ENCODE measurements around the gene PIEZO2.
"Not testable (repeated sequence)": the region's sequence is repeated elsewhere in the genome, so short reads cannot be mapped to it uniquely, and the experiment has no call there.

Gene PIEZO2

DNA sequence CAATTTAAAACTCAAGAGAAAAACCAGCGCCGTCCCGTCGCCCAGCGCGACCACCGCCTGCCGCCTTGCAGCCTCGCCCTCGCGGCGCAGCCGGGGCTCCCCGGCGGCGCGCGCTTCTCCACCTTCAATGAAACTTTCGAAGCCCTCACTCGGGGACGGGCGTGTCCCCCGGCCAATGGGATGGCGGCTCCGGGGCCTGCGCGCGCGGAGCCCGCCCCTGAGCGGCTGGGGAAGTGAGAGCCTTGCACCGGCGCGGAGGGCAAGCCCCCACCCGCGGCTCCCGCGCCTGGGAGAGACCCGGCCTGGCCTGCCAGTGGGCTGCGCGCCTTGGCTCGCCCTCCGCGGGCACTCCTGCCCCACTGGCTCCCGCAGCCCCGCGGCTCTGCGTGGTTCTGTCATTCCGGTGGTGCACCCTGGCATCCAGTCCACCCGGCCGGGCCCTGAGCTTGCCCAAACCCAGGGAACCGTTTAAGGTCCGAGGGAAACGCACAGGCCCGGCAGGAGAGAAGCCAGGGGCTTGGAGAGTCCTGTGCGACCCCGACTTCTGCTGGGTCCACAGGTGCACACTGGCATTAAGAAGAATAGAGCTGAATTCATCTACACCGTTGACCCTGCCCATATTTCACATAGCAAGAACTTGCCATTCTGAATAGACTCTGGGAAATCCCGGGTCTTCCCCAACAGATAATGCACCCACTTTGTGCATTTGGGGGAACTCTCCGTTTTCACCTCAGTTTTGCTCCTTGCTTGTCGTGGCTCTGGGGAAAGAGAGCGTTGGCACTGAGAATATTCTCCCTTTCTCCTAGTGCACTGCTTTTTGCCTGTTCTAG lies at the start of gene PIEZO2:
Gene PIEZO2 (minus strand): TSS at position 129 of the 830 bp plus-strand sequence. CDS start 981 bp downstream, outside the sequence.
- no peak within 1 kb of the TSS for H3K27ac ChIP-seq
- TF ChIP-seq CTCF (conservative IDR thresholded peaks at IDR 0.05; ENCODE audit: low read depth), result no peak
- ChIA-PET CTCF (interaction anchor here (0.5 kb wide), 1 partner anchor 50 kb away, joined by 4 read pairs; no protein-coding TSS in a partner anchor), POLR2A (ENCODE audit: low non-redundant PET) (no interaction called here)
- DNase-seq (ENCODE audit: low spot score), result no peak

- no peak for TF ChIP-seq CTCF (conservative IDR thresholded peaks at IDR 0.05; ENCODE audit: low read depth)
- ChIA-PET POLR2A (ENCODE audit: low non-redundant PET) (no interaction called here), CTCF (interaction anchor here (0.5 to 0.6 kb wide), 2 partner anchors 21 to 271 kb away, joined by 4 read pairs; no protein-coding TSS in a partner anchor)
- H3K27ac ChIP-seq, result no peak overlapping the region
- DNase-seq (ENCODE audit: low spot score), result no peak
Measured at GRCh38 chr18:11183637-11184036, 34.3 kb upstream of the PIEZO2 start.

- H3K27ac ChIP-seq; DNase-seq (ENCODE audit: low spot score); POLR2A ChIA-PET (ENCODE audit: low non-redundant PET); CTCF ChIA-PET: not testable (repeated sequence)
Measured at GRCh38 chr18:11181629-11182028, 32.3 kb upstream of the PIEZO2 start.

DNA sequence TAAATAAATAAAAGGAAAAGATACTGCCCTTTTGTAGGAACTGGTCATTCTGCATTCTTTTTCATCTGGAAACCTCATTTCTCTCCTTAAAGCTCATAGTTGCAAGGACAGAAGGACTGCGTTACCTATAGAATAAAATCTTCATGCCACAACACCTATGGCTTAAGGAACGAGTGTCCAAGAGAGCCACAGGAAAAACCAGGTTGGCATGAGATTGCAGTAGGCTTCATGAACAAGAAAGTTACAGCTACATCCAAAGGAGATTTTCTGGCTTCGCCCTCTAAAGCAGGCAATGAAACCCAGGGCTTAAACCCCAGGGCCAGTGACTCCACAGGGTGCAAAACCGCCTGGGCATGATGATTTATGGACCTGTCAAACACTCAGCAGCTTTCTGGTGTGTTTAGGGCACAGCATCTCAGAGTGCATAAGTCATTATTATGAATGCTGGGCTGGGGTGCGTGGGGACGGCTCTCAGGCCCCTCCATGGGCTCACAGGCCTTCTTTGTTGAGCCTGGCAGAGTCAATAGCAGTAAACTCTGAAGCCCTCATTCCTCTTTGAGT lies 30.7 kb upstream of the PIEZO2 start:
- ChIA-PET POLR2A (ENCODE audit: low non-redundant PET) (no interaction called here), CTCF (no interaction called here)
- DNase-seq (ENCODE audit: low spot score), result no peak
- no peak for TF ChIP-seq CTCF (conservative IDR thresholded peaks at IDR 0.05; ENCODE audit: low read depth)
- H3K27ac ChIP-seq, result no peak overlapping the region

GRCh38 chr18:11178951-11179549 lies 29.7 kb upstream of the PIEZO2 start:
- no peak for DNase-seq (ENCODE audit: low spot score)
- H3K27ac ChIP-seq, result no peak overlapping the region
- CTCF ChIA-PET, result no interaction called here
- no peak for TF ChIP-seq CTCF (conservative IDR thresholded peaks at IDR 0.05; ENCODE audit: low read depth)
- POLR2A ChIA-PET (ENCODE audit: low non-redundant PET), result no interaction called here

- CTCF ChIA-PET, result no interaction called here
- H3K27ac ChIP-seq, result no peak overlapping the region
- POLR2A ChIA-PET (ENCODE audit: low non-redundant PET), result no interaction called here
- DNase-seq (ENCODE audit: low spot score), result no peak
- TF ChIP-seq CTCF (conservative IDR thresholded peaks at IDR 0.05; ENCODE audit: low read depth), result no peak
Measured at GRCh38 chr18:11177382-11177781, 28.0 kb upstream of the PIEZO2 start.

DNA sequence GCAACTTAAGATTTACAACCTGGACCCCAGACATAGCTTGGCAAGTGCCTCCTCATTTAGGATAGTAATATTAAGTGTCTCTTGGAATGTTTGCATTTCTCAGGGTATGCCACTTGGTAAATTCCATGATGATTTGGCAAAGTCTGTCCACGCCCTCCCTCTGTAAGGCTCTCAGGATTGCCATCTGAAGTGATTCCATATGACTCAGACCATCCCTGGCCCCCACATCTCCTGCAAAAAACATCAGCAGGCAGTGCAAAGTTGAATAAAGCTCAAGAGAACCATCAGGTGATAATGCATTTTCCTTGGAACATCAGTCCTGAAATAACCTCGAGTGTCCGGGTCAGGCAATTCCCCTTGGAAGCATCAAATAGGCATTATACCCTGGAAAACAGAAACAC lies 27.1 kb upstream of the PIEZO2 start:
- POLR2A ChIA-PET (ENCODE audit: low non-redundant PET), result no interaction called here
- H3K27ac ChIP-seq, result no peak overlapping the region
- DNase-seq (ENCODE audit: low spot score), result peak; percentile 18
- CTCF ChIA-PET, result no interaction called here
- TF ChIP-seq CTCF (conservative IDR thresholded peaks at IDR 0.05; ENCODE audit: low read depth), result no peak
